Activated CD4-positive, CD25-positive, alpha-beta regulatory T cell treated with anti-CD3 and anti-CD28 coated beads, Interleukin-2, amount 50 U/mL, for 72 hours (primary cell): Measurements from ENCODE around the gene TMEM144.
"Not testable (repeated sequence)": the region's sequence is repeated elsewhere in the genome, so short reads cannot be mapped to it uniquely, and the experiment has no call there.

Experiments
- DNase-seq: peaks from one replicate; pipeline ENCODE4 v3.0.0; 2021

TMEM144 gene

GRCh38 chr4:158192439-158193158 lies 17.7 kb upstream of the TMEM144 start:
- no peak for DNase-seq

DNA sequence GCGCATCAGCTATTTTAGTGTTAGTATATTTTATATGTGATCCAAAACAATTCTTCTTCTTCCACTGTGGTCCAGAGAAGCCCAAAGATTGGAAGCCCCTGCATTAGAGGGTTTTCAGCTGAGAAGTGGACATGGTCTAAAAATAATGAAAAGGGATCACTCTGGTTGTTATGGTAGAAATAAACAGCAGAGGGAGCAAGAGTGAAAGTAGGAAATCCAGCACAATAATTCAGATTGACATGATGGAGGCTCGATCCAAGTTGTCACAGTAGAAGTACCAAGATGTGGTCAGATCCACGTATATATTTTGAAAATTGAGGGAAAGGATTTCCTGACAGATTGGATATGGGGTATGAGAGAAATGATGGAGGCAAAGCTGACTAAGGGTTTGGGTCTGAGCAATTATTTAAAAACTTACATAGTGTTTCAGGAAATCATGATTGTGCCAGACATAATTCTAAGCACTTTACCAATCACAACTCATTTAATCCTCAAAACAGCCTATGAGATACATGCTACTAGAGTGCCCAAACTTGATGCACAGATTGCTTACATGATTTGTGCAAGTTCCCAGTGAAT lies 17.0 kb upstream of the TMEM144 start:
- DNase-seq, result no peak

DNA sequence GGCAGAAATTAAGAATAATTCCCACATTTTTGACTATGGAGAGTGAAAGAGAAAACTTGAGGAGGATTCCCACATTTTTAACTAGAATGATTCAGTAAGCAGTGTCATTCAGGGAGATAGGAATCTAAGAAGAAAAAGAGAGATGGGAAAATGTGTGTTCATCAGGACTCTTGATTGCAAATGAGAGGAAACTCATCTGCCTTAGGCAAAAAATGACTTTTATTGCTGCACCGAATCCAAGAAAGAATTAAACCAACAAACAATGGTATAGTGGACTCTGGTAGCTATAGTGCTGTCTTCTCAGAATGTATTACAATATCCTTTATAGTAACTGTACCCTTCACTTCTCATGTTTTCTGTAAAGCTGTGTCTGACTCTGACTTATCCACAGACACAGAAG lies 15.0 kb upstream of the TMEM144 start:
- DNase-seq, result no peak

DNA sequence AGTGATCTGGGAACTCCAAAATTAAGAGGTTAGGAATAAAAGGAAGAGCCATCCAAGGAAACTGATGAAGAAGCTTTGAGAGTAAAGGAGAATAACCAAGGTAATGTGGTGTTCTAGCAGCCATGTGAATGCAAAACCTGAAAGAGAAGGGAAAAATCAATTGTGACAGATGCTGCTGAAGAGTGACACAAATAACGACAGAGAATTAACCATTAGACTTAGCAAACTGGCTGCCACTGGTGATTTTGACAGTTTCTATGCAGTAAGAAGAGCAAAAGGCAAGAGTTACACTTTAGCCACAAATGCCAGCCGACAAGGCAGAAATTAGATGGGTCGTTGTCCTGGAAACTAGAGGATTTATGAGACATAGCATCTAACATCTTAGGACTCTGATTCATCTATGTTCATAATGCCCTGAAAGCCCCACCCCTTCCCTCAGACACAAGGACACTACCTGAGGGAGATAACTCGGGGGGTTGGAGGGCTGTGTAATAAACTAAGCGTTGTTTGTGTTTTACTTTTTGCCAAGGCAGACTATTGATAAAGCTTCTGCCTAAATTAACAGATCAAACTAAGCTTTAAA lies 13.0 kb upstream of the TMEM144 start:
- no peak for DNase-seq

DNA sequence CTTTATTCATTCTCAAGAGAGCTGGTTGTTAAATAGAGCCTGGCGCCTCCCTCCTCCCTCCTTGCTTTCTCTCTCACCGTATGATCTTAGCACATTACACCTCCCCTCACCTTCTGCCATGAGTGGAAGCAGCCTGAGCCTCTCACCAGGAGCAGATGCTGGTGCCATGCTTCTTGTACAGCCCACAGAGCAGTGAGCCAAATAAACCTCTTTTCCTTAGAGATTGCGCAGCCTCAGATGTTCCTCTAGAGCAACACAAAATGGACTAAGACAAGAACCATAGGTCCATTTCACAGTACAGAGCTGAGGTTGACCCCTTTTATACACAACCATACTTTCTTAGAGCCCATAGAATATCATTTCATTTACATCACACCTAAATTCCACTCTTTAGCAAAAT lies 10.1 kb upstream of the TMEM144 start:
- no peak for DNase-seq

DNA sequence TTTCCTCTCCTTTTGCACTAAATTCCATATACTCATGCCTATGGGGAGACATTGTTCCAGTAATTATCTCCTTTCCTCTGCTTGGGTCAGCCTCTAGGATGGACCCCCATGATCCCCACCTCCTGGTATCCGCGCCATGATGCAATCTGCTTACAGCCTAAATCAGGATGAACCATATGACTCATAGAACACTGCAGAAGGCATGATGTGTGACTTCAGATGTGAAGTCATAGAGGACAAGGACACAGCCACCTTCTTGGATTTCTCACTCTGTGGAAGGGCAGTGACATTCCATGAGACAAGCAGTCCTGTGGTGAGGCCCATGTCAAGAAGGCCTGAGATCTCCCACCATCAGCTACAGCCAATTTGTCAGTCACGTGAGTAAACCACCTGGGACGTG lies 9.0 kb upstream of the TMEM144 start:
- no peak for DNase-seq

- DNase-seq, result no peak
These were observed 8.4 kb upstream of the TMEM144 start for GRCh38 chr4:158201876-158202275.

DNA sequence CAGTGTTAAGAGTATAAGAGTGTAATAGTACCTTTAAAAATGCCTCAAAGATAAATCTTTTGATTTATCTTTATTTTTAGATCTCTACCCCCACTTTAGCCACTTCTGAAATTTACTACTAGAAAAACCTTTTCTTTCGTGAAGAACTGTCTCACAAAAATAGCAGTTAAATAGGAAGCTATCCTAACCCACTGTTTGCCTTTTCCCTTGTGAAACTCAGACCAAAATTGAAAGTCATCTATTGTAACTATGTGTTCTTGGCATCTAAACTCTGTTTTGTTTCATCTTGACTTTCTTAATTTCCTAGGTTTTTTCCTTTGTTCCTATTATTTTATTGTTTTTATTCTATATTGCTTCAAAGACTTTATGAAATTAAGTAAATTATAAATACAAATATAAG lies 7.8 kb upstream of the TMEM144 start:
- no peak for DNase-seq

GRCh38 chr4:158203436-158203835 lies 6.8 kb upstream of the TMEM144 start:
- DNase-seq, result no peak

- DNase-seq, result no peak
These were observed 6.4 kb upstream of the TMEM144 start for GRCh38 chr4:158203929-158204328.

- DNase-seq, result no peak
These were observed 1.2 kb upstream of the TMEM144 start for GRCh38 chr4:158208963-158209640.

DNA sequence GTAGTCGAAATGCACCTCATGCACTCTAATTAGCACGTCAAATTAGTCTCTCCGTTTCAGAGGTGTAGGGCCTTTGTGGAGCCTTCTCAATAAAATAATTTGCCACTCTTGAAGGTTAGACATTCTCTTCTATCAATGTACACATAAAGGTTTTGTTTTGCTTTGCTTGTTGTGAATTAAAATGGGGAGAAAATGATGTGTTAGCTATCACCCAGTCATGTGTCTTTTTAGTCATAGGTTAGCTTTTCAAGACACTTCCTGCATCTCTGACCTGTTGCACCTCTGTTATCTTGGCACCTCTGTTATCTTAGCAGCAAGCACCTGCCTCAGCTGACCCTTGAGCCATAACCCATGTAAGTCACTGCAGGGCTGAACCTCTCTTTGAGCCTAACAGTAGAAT lies 936 bp downstream of the TMEM144 start:
- DNase-seq, result no peak

DNA sequence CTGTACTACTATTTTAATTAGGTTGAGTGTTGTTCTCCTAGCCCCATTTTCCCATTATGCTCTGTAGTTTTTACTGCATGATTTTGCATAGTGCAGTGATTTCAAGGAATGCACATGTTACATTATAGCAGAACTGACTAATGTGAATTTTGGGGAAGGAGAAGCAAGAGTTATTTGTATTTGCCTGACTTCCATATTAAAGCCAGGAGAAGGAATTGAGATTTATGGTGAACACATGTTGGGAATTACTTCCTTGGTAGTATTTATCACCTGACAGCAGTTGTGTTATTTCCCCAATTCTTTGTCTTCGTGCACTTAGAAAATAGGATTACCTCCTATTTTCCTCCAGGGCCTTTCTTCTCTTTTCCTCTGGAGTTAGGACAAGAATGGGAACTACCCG lies 3.2 kb downstream of the TMEM144 start:
- no peak for DNase-seq

DNA sequence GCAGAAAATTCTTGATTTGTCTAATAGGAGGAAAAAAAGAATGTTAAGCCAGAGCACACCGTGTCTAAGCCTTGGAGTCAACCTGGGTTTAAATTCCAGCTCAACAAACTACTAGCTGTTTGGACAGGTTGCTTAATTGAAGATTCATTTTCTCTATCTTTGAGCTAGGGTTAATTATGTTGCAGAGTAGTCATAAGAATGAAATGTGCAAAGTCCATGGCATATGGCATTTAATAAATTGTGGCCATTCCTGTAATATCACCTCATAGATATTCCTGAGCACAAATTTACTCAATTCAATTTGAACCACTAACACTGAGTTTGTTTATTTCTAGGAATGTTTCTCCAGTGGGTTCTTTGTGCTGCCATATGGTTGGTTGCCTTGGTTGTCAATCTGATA lies 4.6 kb downstream of the TMEM144 start:
- no peak for DNase-seq

DNA sequence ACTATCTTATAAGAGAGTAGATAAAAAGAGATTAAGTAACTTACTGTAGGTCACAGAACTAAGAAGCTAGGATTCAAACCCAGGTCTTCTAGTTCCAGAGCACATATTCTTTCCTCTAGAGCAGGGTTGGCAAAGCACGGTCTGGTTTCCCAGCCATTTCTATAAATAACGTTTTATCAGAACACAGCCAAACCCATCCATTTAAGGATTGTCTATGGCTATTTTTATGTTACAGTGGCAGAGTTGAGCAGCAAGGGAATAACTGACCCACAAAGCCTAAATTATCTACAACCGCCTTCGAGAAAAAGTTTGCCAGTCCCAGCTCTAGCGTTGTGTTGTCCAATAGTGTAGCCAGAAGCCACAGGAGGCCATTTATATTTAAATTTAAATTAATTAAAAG lies 7.5 kb downstream of the TMEM144 start:
- no peak for DNase-seq

- DNase-seq, result no peak
These were observed 9.3 kb downstream of the TMEM144 start for GRCh38 chr4:158219623-158220022.

GRCh38 chr4:158224318-158224717 lies 14.0 kb downstream of the TMEM144 start:
- not testable (repeated sequence) for DNase-seq

- not testable (repeated sequence) for DNase-seq
These were observed 14.7 kb downstream of the TMEM144 start for GRCh38 chr4:158224999-158225398.

- not testable (repeated sequence) for DNase-seq
These were observed 17.6 kb downstream of the TMEM144 start for GRCh38 chr4:158227880-158228279.

GRCh38 chr4:158228399-158228798 lies 18.1 kb downstream of the TMEM144 start:
- not testable (repeated sequence) for DNase-seq

- no peak for DNase-seq
These were observed 19.5 kb downstream of the TMEM144 start for GRCh38 chr4:158229768-158230167.

DNA sequence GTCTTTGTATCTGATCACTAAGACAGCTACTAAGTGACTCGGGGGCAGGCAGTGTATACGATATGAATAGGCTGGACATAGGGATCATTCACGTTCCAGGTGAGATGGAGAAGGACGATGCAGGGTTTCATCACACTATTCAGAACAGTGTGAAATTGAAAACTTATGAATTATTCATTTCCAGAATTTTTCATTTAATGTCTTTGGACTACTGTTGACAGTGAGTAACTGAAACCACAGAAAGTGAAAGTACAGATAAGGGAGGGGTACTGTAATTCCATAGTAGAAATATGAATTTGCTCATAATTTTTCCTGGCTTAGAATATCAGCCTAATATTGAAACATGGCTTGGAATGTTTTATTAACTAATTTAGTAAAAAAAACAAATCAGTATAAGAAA lies 24.4 kb downstream of the TMEM144 start:
- DNase-seq, result no peak

GRCh38 chr4:158236304-158237030 lies 26.2 kb downstream of the TMEM144 start:
- no peak for DNase-seq
